Nucleus accumbens (tissue), 56 donors: Measurements from ENCODE around the gene TFAP2E.
"Not testable (repeated sequence)": the region's sequence is repeated elsewhere in the genome, so short reads cannot be mapped to it uniquely, and the experiment has no call there.

ENCODE experiments used
- DNase-seq, 56 donors: peaks; one replicate each; lab custom pipeline; 2025; lab: John Stamatoyannopoulos, UW

Gene TFAP2E

DNA sequence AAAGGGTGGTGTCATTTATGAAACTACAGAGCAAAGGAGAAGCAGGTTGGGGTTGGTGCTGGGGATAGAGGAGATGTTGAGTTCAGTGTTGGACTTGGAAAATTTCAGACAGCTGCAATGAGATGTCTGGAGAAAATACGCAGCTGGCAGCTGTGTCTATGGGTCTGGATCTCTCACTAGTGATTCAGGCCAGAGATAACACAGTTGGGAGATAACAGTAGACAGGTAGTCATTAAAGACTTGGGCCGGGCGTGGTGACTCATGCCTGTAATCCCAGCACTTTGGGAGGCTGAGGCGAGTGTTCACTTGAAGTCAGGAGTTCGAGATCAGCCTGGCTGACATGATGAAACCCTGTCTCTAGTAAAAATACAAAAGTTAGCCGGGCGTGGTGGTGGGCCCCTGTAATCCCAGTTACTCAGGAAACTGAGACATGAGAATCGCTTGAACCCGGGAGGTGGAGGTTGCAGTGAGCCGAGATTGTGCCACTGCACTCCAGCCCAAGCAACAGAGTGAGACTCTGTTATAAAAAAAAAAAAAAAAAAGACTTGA is 2.5 kb upstream of the TFAP2E start:
- DNase-seq, result no peak

DNA sequence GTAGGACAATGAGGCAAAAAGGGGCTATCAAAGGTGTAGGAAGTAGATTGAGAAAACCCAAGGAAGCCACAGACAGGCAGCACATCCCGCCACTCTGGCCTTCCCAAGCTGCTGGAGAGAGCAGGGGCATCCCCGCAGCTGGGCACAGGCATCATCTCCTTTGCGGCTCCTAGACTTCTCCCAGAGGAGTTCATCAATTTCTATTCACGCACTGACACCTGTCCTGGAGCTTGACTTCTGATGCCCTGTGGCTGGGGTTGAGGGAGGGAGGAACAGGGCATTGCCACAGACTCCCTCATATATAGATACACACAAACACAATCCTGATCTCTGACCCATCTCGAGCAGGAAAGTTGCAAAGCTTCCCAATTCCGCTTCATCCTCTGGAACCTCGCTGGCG is 1.9 kb upstream of the TFAP2E start:
- no peak for DNase-seq

DNA sequence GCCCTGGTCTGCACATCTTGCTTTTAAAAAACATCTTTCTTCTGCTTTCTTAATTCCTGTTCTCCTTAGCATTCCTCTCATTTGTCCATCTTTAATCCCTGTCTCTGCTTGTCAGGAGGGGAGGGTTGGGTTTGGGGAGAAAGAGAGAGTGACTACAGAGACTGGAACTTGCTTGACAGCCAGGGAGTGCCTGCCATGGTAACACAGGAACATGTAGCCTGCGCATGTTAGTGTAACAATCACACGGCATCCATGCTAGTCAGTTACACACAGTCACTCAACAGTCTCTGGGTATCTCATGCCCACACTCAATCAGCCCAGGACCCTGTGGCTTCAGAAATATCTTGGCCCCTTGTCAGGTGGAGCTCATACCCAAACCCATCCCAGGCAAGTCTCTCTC is 818 bp upstream of the TFAP2E start:
- DNase-seq, result no peak

DNA sequence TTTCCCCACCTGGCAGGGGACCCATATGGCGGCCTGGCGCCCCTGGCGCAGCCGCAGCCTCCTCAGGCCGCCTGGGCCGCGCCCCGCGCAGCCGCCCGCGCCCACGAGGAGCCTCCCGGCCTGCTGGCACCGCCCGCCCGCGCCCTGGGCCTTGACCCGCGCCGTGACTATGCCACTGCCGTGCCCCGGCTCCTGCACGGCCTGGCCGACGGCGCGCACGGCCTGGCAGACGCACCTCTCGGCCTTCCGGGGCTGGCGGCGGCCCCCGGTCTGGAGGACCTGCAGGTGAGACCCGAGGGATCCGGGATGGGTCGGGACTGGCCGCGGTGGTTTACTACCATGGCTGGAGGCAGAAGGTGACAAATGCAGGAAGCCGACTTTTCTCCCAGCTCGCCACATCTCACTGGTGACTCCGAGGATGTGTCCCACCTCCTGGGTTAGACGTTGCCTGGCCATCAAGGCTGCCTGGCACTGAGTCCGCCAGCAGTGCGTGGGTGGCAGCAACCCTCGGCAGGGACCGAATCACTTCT is 1.1 kb downstream of the TFAP2E start:
- DNase-seq, result no peak

DNA sequence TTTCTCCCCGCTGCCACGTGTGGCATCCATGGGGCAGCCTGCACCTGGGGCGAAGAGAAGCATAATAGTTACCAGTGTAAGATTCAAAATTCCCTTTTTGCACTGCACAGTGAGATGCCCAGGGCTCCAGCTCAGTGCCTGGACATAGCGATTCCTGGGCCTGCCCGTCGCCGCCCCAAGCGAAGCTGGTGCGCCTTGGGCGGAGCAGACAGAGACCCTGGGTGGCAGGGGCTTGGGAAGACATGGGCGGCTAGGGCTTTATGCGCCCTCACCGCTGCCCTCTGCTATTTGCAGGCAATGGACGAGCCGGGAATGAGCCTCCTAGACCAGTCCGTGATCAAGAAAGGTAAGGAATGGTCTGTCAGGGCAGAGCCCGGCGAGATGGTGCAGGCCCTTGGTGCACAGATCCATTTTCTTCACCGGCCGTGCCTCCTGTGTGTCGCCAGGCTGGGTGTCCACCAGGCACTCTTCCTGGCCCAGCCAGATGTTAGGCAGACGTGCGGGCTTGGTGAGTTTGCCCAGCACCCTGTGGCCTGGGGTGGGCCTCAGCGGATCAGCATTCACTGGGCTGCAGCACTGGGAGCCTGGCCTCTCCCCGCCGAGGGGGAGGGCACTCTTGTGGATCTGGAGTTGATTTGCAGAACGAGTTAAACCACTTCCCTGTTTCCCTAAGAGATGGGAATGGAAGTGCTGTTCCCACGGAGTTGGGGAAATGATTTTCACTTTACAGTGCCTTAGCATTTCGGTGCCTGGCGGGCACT is 1.7 kb downstream of the TFAP2E start:
- DNase-seq, result no peak

DNA sequence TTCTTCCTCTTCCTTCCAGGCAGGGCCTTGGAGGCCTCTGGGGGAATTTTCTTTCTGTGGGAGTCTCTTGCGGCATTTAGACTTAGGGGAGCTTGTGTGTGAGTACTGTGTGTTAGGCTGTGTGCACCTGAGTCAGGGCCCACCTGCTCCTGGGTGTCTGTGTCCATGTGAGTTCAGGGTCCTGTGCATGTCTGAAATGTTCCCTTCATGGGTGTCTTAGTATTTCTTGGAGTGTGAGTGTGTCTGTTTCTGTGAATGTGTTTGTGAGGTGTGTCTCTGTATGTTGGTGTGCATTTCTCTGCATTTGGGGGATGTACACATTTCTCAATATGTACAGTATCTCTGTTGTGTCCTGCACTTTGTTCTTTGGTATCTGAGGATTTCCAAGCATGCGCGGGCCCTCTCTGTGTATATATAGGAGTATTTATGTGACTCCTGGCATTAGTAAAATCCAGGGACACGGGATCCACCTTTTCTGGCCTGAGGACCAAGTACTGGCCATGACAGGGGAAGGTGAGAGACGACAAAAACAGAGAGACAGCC is 2.4 kb downstream of the TFAP2E start:
- DNase-seq, result no peak

DNA sequence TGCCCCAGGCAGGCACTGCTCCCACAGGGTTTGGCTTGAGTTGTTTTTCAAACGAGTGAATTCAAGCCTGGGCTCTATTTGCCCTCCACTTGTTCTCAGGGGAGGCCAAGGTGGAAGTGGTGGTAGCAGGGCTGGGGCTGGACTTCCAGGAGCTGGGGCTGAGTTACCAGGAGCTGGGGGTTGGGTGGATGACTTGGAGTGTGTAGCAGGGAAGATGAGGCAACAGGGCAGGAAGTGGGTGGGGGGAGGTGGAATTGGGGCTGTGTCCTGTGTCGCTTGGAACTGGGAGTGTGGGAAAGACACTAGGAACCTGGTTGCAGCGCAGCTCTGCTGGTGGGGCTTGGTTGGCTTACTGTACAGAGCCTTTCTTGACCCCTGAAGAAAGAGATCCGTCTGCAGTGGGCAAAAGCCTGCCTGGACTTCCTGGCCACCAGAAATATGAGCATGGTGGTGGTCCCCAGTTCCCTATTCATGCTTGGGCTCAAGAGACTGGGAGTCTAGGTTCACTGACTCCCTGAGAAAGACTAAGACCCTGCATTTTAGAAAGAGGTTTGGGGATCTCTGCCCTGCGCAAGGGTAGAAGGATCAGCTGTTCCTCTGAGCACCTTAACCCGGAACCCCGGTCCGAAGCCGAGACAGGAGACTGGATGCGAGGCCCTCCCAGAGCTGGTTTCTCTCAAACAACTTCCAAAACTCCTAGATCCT is 3.1 kb downstream of the TFAP2E start:
- DNase-seq, result no peak

DNA sequence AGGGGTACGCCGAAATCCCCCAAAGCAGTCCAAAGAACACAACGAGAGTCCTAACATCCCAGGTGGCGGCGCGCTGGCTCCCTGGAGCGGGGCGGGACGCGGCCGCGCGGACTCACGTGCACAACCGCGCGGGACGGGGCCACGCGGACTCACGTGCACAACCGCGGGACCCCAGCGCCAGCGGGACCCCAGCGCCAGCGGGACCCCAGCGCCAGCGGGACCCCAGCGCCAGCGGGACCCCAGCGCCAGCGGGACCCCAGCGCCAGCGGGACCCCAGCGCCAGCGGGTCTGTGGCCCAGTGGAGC is 3.6 kb downstream of the TFAP2E start:
- not testable (repeated sequence) for DNase-seq

DNA sequence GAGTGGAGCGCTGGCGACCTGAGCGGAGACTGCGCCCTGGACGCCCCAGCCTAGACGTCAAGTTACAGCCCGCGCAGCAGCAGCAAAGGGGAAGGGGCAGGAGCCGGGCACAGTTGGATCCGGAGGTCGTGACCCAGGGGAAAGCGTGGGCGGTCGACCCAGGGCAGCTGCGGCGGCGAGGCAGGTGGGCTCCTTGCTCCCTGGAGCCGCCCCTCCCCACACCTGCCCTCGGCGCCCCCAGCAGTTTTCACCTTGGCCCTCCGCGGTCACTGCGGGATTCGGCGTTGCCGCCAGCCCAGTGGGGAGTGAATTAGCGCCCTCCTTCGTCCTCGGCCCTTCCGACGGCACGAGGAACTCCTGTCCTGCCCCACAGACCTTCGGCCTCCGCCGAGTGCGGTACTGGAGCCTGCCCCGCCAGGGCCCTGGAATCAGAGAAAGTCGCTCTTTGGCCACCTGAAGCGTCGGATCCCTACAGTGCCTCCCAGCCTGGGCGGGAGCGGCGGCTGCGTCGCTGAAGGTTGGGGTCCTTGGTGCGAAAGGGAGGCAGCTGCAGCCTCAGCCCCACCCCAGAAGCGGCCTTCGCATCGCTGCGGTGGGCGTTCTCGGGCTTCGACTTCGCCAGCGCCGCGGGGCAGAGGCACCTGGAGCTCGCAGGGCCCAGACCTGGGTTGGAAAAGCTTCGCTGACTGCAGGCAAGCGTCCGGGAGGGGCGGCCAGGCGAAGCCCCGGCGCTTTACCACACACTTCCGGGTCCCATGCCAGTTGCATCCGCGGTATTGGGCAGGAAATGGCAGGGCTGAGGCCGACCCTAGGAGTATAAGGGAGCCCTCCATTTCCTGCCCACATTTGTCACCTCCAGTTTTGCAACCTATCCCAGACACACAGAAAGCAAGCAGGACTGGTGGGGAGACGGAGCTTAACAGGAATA is 4.2 kb downstream of the TFAP2E start:
- DNase-seq, result peak in 1 of 56 donors; percentile 12

DNA sequence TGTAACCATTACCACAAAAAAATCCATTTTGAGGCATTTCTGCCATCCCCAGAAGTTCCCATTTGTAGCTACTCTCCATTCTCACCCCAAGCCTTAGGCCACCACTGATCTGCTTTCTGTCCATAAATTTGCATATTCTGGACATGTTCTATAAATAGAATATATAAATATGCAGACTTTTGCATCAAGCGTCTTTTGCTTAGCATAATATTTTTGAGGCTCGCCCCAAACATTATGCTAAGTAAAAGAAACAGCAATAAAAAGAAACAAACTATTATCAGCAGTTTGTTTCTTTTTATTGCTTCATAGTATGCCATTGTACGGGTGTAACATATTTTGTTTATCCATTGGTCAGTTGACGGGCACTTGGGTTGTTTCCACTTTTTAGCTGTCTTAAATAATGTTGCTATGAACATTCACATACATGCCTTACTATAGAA is 7.9 kb downstream of the TFAP2E start:
- DNase-seq, result no peak

DNA sequence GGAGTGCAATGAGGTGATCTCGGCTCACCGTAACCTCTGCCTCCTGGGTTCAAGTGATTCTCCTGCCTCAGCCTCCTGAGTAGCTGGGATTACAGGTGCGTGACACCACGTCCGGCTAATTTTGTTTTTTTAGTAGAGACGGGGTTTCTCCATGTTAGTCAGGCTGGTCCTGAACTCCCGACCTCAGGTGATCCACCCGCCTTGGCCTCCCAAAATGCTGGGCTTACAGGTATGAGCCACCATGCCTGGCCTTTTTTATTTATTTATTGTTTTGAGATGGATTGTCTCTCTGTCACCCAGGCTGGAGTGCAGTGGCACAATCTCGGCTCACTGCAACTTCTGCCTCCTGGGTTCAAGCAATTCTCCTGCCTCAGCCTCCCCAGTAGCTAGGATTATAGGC is 8.5 kb downstream of the TFAP2E start:
- not testable (repeated sequence) for DNase-seq

DNA sequence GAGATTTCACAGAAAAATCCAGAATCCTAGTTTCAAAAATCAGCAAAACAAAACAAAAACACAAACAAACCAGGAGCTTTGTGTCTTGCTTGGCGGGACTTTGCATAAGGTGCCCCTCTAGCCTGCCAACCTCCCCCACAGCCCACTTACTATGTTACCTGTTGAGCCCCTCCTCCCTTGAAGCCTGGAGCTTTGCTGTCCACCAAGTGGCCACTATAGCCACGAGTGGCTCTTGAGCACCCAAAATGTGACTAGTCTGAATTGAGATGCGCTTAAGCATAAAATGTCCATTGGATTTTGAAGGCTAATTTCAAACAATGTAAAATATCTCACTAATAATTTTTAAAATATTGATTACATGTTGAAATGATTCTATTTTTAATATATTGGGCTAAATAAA is 12.2 kb downstream of the TFAP2E start:
- no peak for DNase-seq

DNA sequence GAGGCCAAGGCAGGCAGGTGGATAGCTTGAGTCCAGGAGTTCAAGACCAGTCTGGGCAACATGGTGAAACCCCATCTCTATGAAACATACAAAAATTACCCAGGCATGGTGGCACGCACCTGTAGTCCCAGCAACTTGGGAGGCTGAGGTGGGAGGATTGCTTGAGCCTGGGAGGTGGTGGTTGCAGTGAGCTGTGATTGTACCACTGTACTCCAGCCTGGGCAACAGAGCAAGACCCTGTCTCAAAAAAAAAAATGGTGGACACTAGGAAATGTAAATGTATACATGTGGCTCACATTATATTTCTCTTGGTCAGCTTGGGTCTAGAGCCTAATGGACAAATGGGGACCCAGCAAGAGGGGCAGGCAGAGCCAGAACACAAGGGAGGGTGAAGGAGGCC is 12.7 kb downstream of the TFAP2E start:
- DNase-seq, result not testable (repeated sequence)

DNA sequence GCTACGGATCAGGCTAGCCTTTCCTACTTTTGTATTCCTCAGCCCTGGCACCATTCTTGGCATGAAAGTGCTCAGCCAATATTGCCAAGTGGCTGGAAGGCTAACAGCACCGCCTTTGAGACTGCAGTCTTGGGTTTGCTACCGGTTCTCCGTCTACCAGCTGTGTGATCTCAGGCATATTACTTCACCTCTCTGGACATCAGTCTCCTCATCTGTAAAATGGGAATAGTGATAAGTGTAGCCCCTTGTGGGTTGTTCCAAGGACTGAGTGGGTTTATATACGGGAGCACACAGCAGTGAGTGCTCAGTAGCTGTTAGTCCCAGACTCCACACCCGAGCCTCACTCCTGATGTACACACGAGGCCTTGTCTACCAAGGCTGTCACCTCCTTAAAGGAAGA is 13.7 kb downstream of the TFAP2E start:
- DNase-seq, result no peak

DNA sequence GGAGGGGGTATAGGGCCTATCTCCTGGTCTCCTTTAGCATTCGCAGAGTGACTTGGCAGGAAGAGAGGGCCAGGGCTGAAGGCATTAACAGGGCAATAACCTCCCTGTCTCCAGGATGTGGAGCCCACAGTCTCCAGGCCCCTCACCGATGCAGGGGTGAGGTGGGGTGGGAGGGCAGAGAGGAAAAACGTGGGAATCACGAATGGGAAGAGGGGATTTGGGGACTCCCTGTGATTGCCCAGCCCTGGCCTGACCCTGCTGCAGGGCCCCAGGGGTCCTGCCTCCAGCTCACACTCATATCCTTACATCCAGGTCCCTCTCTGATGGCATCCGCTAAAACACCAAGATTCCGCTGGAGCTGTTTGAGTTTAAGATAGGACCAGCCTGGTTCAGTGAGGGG is 14.6 kb downstream of the TFAP2E start:
- DNase-seq, result no peak

DNA sequence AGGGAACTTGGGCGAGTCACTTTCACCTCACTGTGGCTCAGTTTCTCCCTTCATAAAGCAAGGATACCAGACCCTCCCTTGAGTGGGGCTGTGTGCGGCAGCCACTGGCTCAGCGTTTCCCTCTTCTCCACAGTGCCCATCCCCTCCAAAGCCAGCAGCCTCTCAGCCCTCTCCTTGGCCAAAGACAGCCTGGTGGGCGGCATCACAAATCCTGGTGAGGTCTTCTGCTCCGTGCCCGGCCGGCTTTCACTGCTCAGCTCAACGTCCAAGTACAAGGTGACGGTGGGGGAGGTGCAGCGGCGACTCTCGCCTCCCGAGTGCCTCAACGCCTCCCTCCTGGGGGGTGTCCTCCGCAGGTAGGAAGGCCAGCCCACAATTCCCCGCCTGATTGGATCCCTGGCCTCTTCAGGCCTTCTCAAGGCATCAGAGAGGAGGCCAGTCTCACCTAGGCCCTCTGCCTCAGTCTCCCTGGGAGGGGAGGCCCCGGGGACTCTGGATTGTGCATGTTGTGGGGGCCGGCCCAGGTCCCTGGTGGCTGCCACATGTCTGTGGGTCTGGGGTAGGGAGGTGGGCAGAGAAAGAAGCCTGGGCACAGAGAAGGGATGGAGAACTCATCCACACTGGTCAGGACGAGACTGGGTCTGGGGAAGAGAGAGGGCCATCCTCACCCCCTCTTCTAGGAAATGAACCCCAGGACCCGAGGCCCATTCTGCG is 15.2 kb downstream of the TFAP2E start:
- no peak for DNase-seq

DNA sequence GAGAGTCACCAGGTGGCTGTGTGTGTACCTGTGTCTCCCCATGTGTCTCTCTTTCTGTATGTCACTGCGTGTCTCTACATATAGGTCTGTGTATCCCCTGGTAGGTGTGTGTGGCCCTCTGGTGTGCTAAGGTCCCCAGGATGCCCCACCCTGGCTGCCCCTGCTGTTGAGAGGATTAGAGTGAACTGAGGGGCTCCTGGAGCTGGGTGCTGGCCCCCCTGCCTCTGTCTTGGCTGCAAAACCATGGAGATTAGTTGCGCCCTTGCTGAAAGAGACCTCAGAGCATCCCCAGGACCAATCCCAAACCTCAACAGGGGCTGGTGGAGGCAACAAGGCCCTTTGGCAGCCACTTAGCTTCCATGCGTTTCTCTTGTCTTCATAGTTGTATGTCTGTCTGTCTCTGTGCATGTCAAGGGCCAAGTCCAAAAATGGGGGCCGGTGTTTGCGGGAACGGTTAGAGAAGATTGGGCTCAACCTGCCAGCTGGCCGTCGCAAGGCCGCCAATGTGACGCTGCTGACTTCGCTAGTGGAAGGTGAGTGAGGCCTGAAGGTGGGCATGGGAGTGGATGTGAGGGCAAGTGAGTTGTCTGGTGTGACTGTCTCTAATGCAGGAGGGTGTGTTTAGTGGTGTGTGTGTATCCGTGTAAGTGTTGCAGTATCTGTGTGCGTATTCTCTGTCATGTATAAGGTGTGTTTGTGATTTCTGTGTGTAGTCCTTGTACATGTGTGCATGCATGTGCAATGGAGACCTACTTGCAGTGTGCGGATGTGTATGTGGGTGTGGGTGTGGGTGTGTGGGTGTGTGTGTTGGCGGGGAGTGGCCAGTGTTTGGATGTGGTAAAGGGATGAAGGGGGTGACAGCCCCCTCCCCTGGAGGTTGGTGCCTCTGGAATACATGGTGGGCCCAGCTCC is 16.7 kb downstream of the TFAP2E start:
- no peak for DNase-seq

DNA sequence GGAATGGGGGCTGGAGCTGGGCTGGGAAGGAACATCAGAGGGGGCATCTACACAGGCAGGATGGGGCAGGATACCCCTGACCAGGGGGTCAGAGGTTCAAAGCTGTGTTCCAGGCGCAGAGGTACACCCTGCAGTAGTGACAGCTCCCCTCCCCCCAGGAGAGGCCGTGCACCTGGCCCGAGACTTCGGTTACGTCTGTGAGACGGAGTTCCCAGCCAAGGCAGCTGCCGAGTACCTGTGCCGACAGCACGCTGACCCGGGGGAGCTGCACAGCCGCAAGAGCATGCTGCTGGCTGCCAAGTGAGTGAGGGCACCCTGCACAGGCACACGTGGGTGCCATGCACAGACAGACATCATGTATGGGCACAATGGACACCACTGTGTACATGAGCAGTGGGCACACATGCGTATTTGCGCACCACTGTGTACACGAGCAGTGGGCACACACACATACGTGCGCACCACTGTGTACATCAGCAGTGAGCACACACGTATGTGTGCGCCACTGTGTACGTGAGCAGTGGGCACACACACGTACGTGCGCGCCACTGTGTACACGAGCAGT is 17.4 kb downstream of the TFAP2E start:
- DNase-seq, result no peak
